NCI-H524 (cell line): ENCODE data around the gene GRHL1.
"Not testable (repeated sequence)": the region's sequence is repeated elsewhere in the genome, so short reads cannot be mapped to it uniquely, and the experiment has no call there.

Source experiments
- DNase-seq, 2 experiments: peaks; one replicate each; lab custom pipeline; 2025; lab: John Stamatoyannopoulos, UW

GRHL1 gene

GRCh38 chr2:9951522-9952285, at the start of gene GRHL1:
Gene GRHL1 (plus strand): TSS chr2:9951693. CDS start chr2:9951834, 141 bp downstream.
- peak; percentile 85 to 93 for DNase-seq

- no peak for DNase-seq
These were observed 46.1 kb upstream of the GRHL1 start for GRCh38 chr2:9905413-9905812.

- DNase-seq, result no peak
These were observed 44.1 kb upstream of the GRHL1 start for GRCh38 chr2:9907402-9907801.

GRCh38 chr2:9908639-9909038, 42.9 kb upstream of the GRHL1 start:
- DNase-seq, result no peak

- no peak for DNase-seq
These were observed 42.4 kb upstream of the GRHL1 start for GRCh38 chr2:9909106-9909505.

- peak in 1 of 2 experiments; percentile 39 for DNase-seq
These were observed 40.8 kb upstream of the GRHL1 start for GRCh38 chr2:9910699-9911098.

GRCh38 chr2:9912468-9912867, 39.0 kb upstream of the GRHL1 start:
- no peak for DNase-seq

- DNase-seq, result no peak
These were observed 37.0 kb upstream of the GRHL1 start for GRCh38 chr2:9914384-9915065.

- DNase-seq, result no peak
These were observed 33.2 kb upstream of the GRHL1 start for GRCh38 chr2:9918275-9918674.

GRCh38 chr2:9919512-9919911, 32.0 kb upstream of the GRHL1 start:
- DNase-seq, result no peak

- DNase-seq, result not testable (repeated sequence)
These were observed 24.5 kb upstream of the GRHL1 start for GRCh38 chr2:9927020-9927419.

GRCh38 chr2:9937258-9937657, 14.2 kb upstream of the GRHL1 start:
- no peak for DNase-seq

GRCh38 chr2:9937968-9938367, 13.5 kb upstream of the GRHL1 start:
- no peak for DNase-seq

- DNase-seq, result no peak
These were observed 11.7 kb upstream of the GRHL1 start for GRCh38 chr2:9939587-9940485.

GRCh38 chr2:9941196-9941995, 10.1 kb upstream of the GRHL1 start:
- no peak for DNase-seq

GRCh38 chr2:9941996-9942390, 9.5 kb upstream of the GRHL1 start:
- no peak for DNase-seq

- DNase-seq, result no peak
These were observed 7.1 kb upstream of the GRHL1 start for GRCh38 chr2:9944330-9944758.

GRCh38 chr2:9945596-9945995, 5.9 kb upstream of the GRHL1 start:
- DNase-seq, result peak in 1 of 2 experiments; percentile 11

- DNase-seq, result no peak
These were observed 5.4 kb upstream of the GRHL1 start for GRCh38 chr2:9946076-9946475.

- no peak for DNase-seq
These were observed 4.7 kb upstream of the GRHL1 start for GRCh38 chr2:9946818-9947217.

- DNase-seq, result no peak
These were observed 2.8 kb upstream of the GRHL1 start for GRCh38 chr2:9948721-9949120.
